ENCODE results near the gene VTCN1.

GRCh38 chr1:117208580-117208979 is 2.1 kb downstream of the VTCN1 start:
- TF ChIP-seq POLR2A (IDR thresholded peaks at IDR 0.05; ENCODE audit: low read depth, low read length): no peak
- TF ChIP-seq POLR2AphosphoS5 (IDR thresholded peaks at IDR 0.05; ENCODE audit: low read depth, low read length): no peak
